Loucy (cell line): ENCODE data around the gene ZNF593OS.

ENCODE experiments used
- H2AFZ ChIP-seq: fragments of 200-600 bp; sonication (generic); 2 replicates; pipeline ENCODE4 v1.6.0; 2016; ENCODE audit warnings: antibody characterized with exemption, mild to moderate bottlenecking, low read length, moderate library complexity
- H3F3A ChIP-seq: fragments of 200-600 bp; 2 replicates; pipeline ENCODE4 v1.6.0; 2016; ENCODE audit warnings: antibody characterized with exemption, low read depth, mild to moderate bottlenecking
- H3K27me3 ChIP-seq: fragments of 200-600 bp; sonication (generic); 2 replicates; pipeline ENCODE4 v1.6.1; 2014; ENCODE audit warnings: low read length, mild to moderate bottlenecking; ENCODE audit not compliant: insufficient read depth, poor library complexity, severe bottlenecking
- H3K36me3 ChIP-seq: fragments of 200-600 bp; sonication (generic); 2 replicates; pipeline ENCODE4 v1.6.1; 2016; ENCODE audit warnings: low read length; ENCODE audit not compliant: insufficient read depth
- H3K4me1 ChIP-seq: fragments of 200-600 bp; sonication (generic); 2 replicates; pipeline ENCODE4 v1.5.1; 2014; ENCODE audit warnings: low read length, mild to moderate bottlenecking; ENCODE audit not compliant: insufficient read depth, poor library complexity, severe bottlenecking
- H3K4me2 ChIP-seq: fragments of 200-600 bp; sonication (generic); 2 replicates; pipeline ENCODE4 v1.6.0; 2014; ENCODE audit warnings: antibody characterized with exemption, low read length, low read depth, mild to moderate bottlenecking; ENCODE audit not compliant: poor library complexity, severe bottlenecking
- H3K4me3 ChIP-seq: fragments of 200-600 bp; sonication (generic); 2 replicates; pipeline ENCODE4 v1.5.1; 2014; ENCODE audit warnings: low read length, mild to moderate bottlenecking, mixed read lengths; ENCODE audit not compliant: poor library complexity, severe bottlenecking
- H3K79me2 ChIP-seq: fragments of 200-600 bp; sonication (generic); 2 replicates; pipeline ENCODE4 v1.6.1; 2014; ENCODE audit warnings: low read length; ENCODE audit not compliant: insufficient read depth
- H3K9ac ChIP-seq: fragments of 200-600 bp; sonication (generic); 2 replicates; pipeline ENCODE4 v1.6.0; 2014; ENCODE audit warnings: mild to moderate bottlenecking, low read depth, low read length, moderate library complexity; ENCODE audit not compliant: poor library complexity, severe bottlenecking
- H3K9me2 ChIP-seq: fragments of 200-600 bp; sonication (generic); replicated peaks from 2 replicates; pipeline ENCODE4 v1.6.1; 2016; ENCODE audit warnings: low read depth, low read length, mixed read lengths
- H3K9me3 ChIP-seq: fragments of 200-600 bp; sonication (generic); 2 replicates; pipeline ENCODE4 v1.6.1; 2014; ENCODE audit warnings: mild to moderate bottlenecking, antibody characterized with exemption, low read length, low read depth; ENCODE audit not compliant: insufficient read depth
- H4K20me1 ChIP-seq: fragments of 200-600 bp; sonication (generic); 2 replicates; pipeline ENCODE4 v1.6.0; 2014; ENCODE audit warnings: antibody characterized with exemption, low read length, mild to moderate bottlenecking; ENCODE audit not compliant: insufficient read depth, poor library complexity, severe bottlenecking
- CTCF ChIP-seq: fragments of 200-600 bp; sonication (generic); conservative IDR thresholded peaks from 2 replicates; pipeline ENCODE4 v1.5.1; 2014; ENCODE audit warnings: mild to moderate bottlenecking, antibody characterized with exemption, low read length
- EZH2phosphoT487 ChIP-seq: fragments of 200-600 bp; IDR thresholded peaks from 2 replicates; pipeline ENCODE4 v1.6.1; 2018; ENCODE audit warnings: antibody characterized with exemption, mild to moderate bottlenecking, moderate library complexity, borderline replicate concordance

ZNF593OS gene

GRCh38 chr1:26200413-26200812 is 28.8 kb upstream of the ZNF593OS start:
- H3F3A ChIP-seq = no peaks in the 10 kb centered on the region
- H4K20me1 ChIP-seq = no peaks in the 10 kb centered on the region
- no peaks in the 10 kb centered on the region for H3K9me3 ChIP-seq
- TF ChIP-seq CTCF (no peak), EZH2phosphoT487 (no peak)
- H3K36me3 ChIP-seq = no peaks in the 10 kb centered on the region
- H3K4me3 ChIP-seq = no peak overlapping the region
- no peak overlapping the region for H3K4me2 ChIP-seq
- no peaks in the 10 kb centered on the region for H3K79me2 ChIP-seq
- peaks cover 7% of the 10 kb centered on the region for H3K4me1 ChIP-seq
- H2AFZ ChIP-seq = no peak overlapping the region
- no peaks in the 10 kb centered on the region for H3K9me2 ChIP-seq
- H3K27me3 ChIP-seq = no peaks in the 10 kb centered on the region
- H3K9ac ChIP-seq = no peak overlapping the region

DNA sequence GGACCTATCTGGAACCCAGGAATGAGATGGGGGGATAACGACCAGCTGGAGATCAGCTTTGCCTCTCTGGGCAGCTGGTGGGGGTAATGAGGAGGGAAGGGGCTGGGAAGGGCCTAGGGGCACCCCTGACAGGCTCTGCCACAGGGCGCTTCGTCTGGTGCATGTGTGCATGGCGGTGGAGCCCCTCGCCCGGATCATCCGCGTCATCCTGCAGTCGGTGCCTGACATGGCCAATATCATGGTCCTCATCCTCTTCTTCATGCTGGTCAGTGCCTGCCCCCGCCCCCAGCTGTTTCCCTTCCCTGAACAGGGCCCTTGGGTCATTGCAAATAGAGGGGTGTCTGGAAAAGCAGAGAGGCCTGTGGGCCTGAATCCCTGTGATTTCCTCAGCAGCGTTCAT is 26.2 kb upstream of the ZNF593OS start:
- Histone ChIP-seq H3F3A (no peaks in the 10 kb centered on the region), H3K4me3 (no peak overlapping the region), H3K9me2 (no peaks in the 10 kb centered on the region), H3K27me3 (no peaks in the 10 kb centered on the region), H3K79me2 (no peaks in the 10 kb centered on the region), H2AFZ (no peak overlapping the region), H3K36me3 (no peaks in the 10 kb centered on the region), H3K9ac (no peak overlapping the region), H3K4me1 (no peaks in the 10 kb centered on the region), H3K4me2 (no peak overlapping the region), H3K9me3 (no peaks in the 10 kb centered on the region), H4K20me1 (no peaks in the 10 kb centered on the region)
- TF ChIP-seq EZH2phosphoT487 (no peak), CTCF (no peak)

- Histone ChIP-seq H3K9me2 (no peaks in the 10 kb centered on the region), H3K79me2 (no peaks in the 10 kb centered on the region), H3F3A (no peaks in the 10 kb centered on the region), H4K20me1 (no peaks in the 10 kb centered on the region), H3K9me3 (no peaks in the 10 kb centered on the region), H3K27me3 (no peaks in the 10 kb centered on the region), H2AFZ (no peak overlapping the region), H3K9ac (no peak overlapping the region), H3K4me1 (no peaks in the 10 kb centered on the region), H3K4me3 (no peak overlapping the region), H3K4me2 (no peak overlapping the region), H3K36me3 (no peaks in the 10 kb centered on the region)
- TF ChIP-seq CTCF (no peak), EZH2phosphoT487 (no peak)
Observed at GRCh38 chr1:26197301-26197700, 25.7 kb upstream of the ZNF593OS start.
